Measurements from ENCODE around the gene PLPPR4.

GRCh38 chr1:99305626-99306025 lies 41.3 kb downstream of the PLPPR4 start:
- TF ChIP-seq, protein P1, sequence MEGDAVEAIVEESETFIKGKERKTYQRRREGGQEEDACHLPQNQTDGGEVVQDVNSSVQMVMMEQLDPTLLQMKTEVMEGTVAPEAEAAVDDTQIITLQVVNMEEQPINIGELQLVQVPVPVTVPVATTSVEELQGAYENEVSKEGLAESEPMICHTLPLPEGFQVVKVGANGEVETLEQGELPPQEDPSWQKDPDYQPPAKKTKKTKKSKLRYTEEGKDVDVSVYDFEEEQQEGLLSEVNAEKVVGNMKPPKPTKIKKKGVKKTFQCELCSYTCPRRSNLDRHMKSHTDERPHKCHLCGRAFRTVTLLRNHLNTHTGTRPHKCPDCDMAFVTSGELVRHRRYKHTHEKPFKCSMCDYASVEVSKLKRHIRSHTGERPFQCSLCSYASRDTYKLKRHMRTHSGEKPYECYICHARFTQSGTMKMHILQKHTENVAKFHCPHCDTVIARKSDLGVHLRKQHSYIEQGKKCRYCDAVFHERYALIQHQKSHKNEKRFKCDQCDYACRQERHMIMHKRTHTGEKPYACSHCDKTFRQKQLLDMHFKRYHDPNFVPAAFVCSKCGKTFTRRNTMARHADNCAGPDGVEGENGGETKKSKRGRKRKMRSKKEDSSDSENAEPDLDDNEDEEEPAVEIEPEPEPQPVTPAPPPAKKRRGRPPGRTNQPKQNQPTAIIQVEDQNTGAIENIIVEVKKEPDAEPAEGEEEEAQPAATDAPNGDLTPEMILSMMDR (IDR thresholded peaks at IDR 0.05 in 2 of 3, conservative IDR thresholded peaks at IDR 0.05 in 1 of 3; ENCODE audit: borderline replicate concordance in 1 of 3, insufficient read depth in 1 of 3, low read depth in 2 of 3, low read length in 2 of 3), result no peak
- no peak for TF ChIP-seq POLR2A (IDR thresholded peaks at IDR 0.05; ENCODE audit: borderline replicate concordance, extremely low read depth, insufficient read depth, insufficient read length)

Measured in HCT116 (cell line).